ENCODE results near the gene SAMD4A. TPM values are rescaled to one million over a fixed set of nuclear protein-coding genes. Genes with fewer than 3 reads are reported as not detected.
A peak's percentile ranks its signal among the peaks of the same experiment; 100 is the strongest.
"Not testable (repeated sequence)": the region's sequence is repeated elsewhere in the genome, so short reads cannot be mapped to it uniquely, and the experiment has no call there.

The SAMD4A gene
- total RNA-seq, 3 donors from 2014 or later = 5.4 to 8.1 (median 7.6) TPM

- not testable (repeated sequence) for H3K4me3 Mint-ChIP-seq; DNase-seq; ATAC-seq; H3K27me3 Mint-ChIP-seq (ENCODE audit: low read depth); H3K36me3 Mint-ChIP-seq (ENCODE audit: insufficient read depth); H3K9me3 Mint-ChIP-seq
- peaks cover 42% of the 10 kb centered on the region for H3K4me1 Mint-ChIP-seq (ENCODE audit: low read depth)
Observed at GRCh38 chr14:54624005-54624358, 57.1 kb downstream of the SAMD4A start.

GRCh38 chr14:54625112-54625511, 58.2 kb downstream of the SAMD4A start:
- Mint-ChIP-seq H3K36me3 (ENCODE audit: insufficient read depth) (no peaks in the 10 kb centered on the region), H3K9me3 (no peaks in the 10 kb centered on the region), H3K27me3 (ENCODE audit: low read depth) (no peaks in the 10 kb centered on the region), H3K4me1 (ENCODE audit: low read depth) (peaks cover 51% of the 10 kb centered on the region), H3K4me3 (no peak overlapping the region)
- no peak for DNase-seq
- no peak for ATAC-seq

GRCh38 chr14:54627219-54627539, 60.3 kb downstream of the SAMD4A start:
- Mint-ChIP-seq H3K4me3 (peak overlapping the region; percentile 67), H3K36me3 (ENCODE audit: insufficient read depth) (no peaks in the 10 kb centered on the region), H3K9me3 (peaks cover under 1% of the 10 kb centered on the region), H3K27me3 (ENCODE audit: low read depth) (no peaks in the 10 kb centered on the region), H3K4me1 (ENCODE audit: low read depth) (peaks cover 53% of the 10 kb centered on the region)
- no peak for ATAC-seq
- no peak for DNase-seq

- Mint-ChIP-seq H3K27me3 (ENCODE audit: low read depth) (no peaks in the 10 kb centered on the region), H3K4me1 (ENCODE audit: low read depth) (peaks cover 49% of the 10 kb centered on the region), H3K36me3 (ENCODE audit: insufficient read depth) (no peaks in the 10 kb centered on the region), H3K4me3 (peak overlapping the region; percentile 67), H3K9me3 (peaks cover 4% of the 10 kb centered on the region)
- DNase-seq = peak; percentile 19
- ATAC-seq = peak; percentile 75
Observed at GRCh38 chr14:54627540-54628363, 60.8 kb downstream of the SAMD4A start.

GRCh38 chr14:54629183-54629582, 62.3 kb downstream of the SAMD4A start:
- no peak for ATAC-seq
- H3K4me3 Mint-ChIP-seq = no peak overlapping the region
- H3K4me1 Mint-ChIP-seq (ENCODE audit: low read depth) = peaks cover 42% of the 10 kb centered on the region

GRCh38 chr14:54629635-54630360, 62.9 kb downstream of the SAMD4A start:
- Mint-ChIP-seq H3K27me3 (ENCODE audit: low read depth) (no peaks in the 10 kb centered on the region), H3K4me1 (ENCODE audit: low read depth) (peaks cover 42% of the 10 kb centered on the region), H3K9me3 (peaks cover 4% of the 10 kb centered on the region), H3K36me3 (ENCODE audit: insufficient read depth) (no peaks in the 10 kb centered on the region), H3K4me3 (no peak overlapping the region)
- ATAC-seq = no peak
- DNase-seq = no peak

More at GRCh38 chr14:54629183-54629582, 62.3 kb downstream of the SAMD4A start:
- no peaks in the 10 kb centered on the region for H3K27me3 Mint-ChIP-seq (ENCODE audit: low read depth)
- no peaks in the 10 kb centered on the region for H3K36me3 Mint-ChIP-seq (ENCODE audit: insufficient read depth)
- DNase-seq = no peak
- peaks cover 4% of the 10 kb centered on the region for H3K9me3 Mint-ChIP-seq

GRCh38 chr14:54631016-54631415, 64.1 kb downstream of the SAMD4A start:
- Mint-ChIP-seq H3K4me3 (no peak overlapping the region), H3K4me1 (ENCODE audit: low read depth) (peaks cover 42% of the 10 kb centered on the region), H3K27me3 (ENCODE audit: low read depth) (no peaks in the 10 kb centered on the region), H3K36me3 (ENCODE audit: insufficient read depth) (no peaks in the 10 kb centered on the region), H3K9me3 (peaks cover 4% of the 10 kb centered on the region)
- DNase-seq (no peak), ATAC-seq (no peak)

- Mint-ChIP-seq H3K27me3 (ENCODE audit: low read depth) (no peaks in the 10 kb centered on the region), H3K4me1 (ENCODE audit: low read depth) (peaks cover 29% of the 10 kb centered on the region), H3K9me3 (peaks cover 4% of the 10 kb centered on the region), H3K4me3 (no peak overlapping the region), H3K36me3 (ENCODE audit: insufficient read depth) (no peaks in the 10 kb centered on the region)
- DNase-seq (no peak), ATAC-seq (no peak)
Observed at GRCh38 chr14:54632452-54632851, 65.5 kb downstream of the SAMD4A start.

- Mint-ChIP-seq H3K9me3 (peaks cover 4% of the 10 kb centered on the region), H3K4me3 (no peak overlapping the region), H3K4me1 (ENCODE audit: low read depth) (peaks cover 23% of the 10 kb centered on the region), H3K27me3 (ENCODE audit: low read depth) (no peaks in the 10 kb centered on the region), H3K36me3 (ENCODE audit: insufficient read depth) (no peaks in the 10 kb centered on the region)
- ATAC-seq (no peak), DNase-seq (no peak)
Observed at GRCh38 chr14:54633076-54633475, 66.1 kb downstream of the SAMD4A start.

GRCh38 chr14:54637270-54638134, 70.6 kb downstream of the SAMD4A start:
- Mint-ChIP-seq H3K36me3 (ENCODE audit: insufficient read depth) (no peaks in the 10 kb centered on the region), H3K9me3 (peaks cover 1% of the 10 kb centered on the region), H3K27me3 (ENCODE audit: low read depth) (no peaks in the 10 kb centered on the region), H3K4me3 (no peak overlapping the region), H3K4me1 (ENCODE audit: low read depth) (no peaks in the 10 kb centered on the region)
- no peak for ATAC-seq
- no peak for DNase-seq

GRCh38 chr14:54638135-54638446, 71.2 kb downstream of the SAMD4A start:
- H3K27me3 Mint-ChIP-seq (ENCODE audit: low read depth) = no peaks in the 10 kb centered on the region

GRCh38 chr14:54639611-54640010, 72.7 kb downstream of the SAMD4A start:
- no peaks in the 10 kb centered on the region for H3K36me3 Mint-ChIP-seq (ENCODE audit: insufficient read depth)
- no peaks in the 10 kb centered on the region for H3K4me1 Mint-ChIP-seq (ENCODE audit: low read depth)
- ATAC-seq = no peak
- no peaks in the 10 kb centered on the region for H3K27me3 Mint-ChIP-seq (ENCODE audit: low read depth)
- no peak for DNase-seq
- H3K4me3 Mint-ChIP-seq = no peak overlapping the region
- no peaks in the 10 kb centered on the region for H3K9me3 Mint-ChIP-seq

More at GRCh38 chr14:54638135-54638446, 71.2 kb downstream of the SAMD4A start:
- no peaks in the 10 kb centered on the region for H3K4me1 Mint-ChIP-seq (ENCODE audit: low read depth)
- H3K4me3 Mint-ChIP-seq = no peak overlapping the region
- ATAC-seq (no peak), DNase-seq (no peak)
- no peaks in the 10 kb centered on the region for H3K9me3 Mint-ChIP-seq
- no peaks in the 10 kb centered on the region for H3K36me3 Mint-ChIP-seq (ENCODE audit: insufficient read depth)

GRCh38 chr14:54640506-54640905, 73.6 kb downstream of the SAMD4A start:
- Mint-ChIP-seq H3K27me3 (ENCODE audit: low read depth) (no peaks in the 10 kb centered on the region), H3K4me3 (no peak overlapping the region), H3K4me1 (ENCODE audit: low read depth) (no peaks in the 10 kb centered on the region), H3K36me3 (ENCODE audit: insufficient read depth) (no peaks in the 10 kb centered on the region), H3K9me3 (no peaks in the 10 kb centered on the region)
- no peak for ATAC-seq
- no peak for DNase-seq

GRCh38 chr14:54642121-54642520, 75.2 kb downstream of the SAMD4A start:
- H3K36me3 Mint-ChIP-seq (ENCODE audit: insufficient read depth) = no peaks in the 10 kb centered on the region
- no peak for ATAC-seq
- DNase-seq = no peak
- no peak overlapping the region for H3K4me3 Mint-ChIP-seq
- H3K4me1 Mint-ChIP-seq (ENCODE audit: low read depth) = peaks cover 6% of the 10 kb centered on the region
- no peaks in the 10 kb centered on the region for H3K27me3 Mint-ChIP-seq (ENCODE audit: low read depth)
- H3K9me3 Mint-ChIP-seq = no peaks in the 10 kb centered on the region

All from activated T-cell treated with anti-CD3 and anti-CD28 coated beads, Interleukin-2, amount 50 U/mL, for 4 hours (primary cell).